Chondrocyte (in vitro differentiated cells): ENCODE measurements around the gene SDK2. TPM values are rescaled to one million over a fixed set of nuclear protein-coding genes. Genes with fewer than 3 reads are reported as not detected.

Source experiments
- DNase-seq: peaks from one replicate; pipeline ENCODE4 v3.0.0; 2021; ENCODE audit warnings: mixed read lengths, low spot score
- H3K27ac Mint-ChIP-seq: one replicate; pipeline ENCODE4 v1.8.0; 2021; ENCODE audit warnings: mild to moderate bottlenecking, moderate library complexity, mixed read lengths; ENCODE audit not compliant: unreplicated experiment
- H3K27me3 Mint-ChIP-seq: 2 replicates; pipeline ENCODE4 v1.8.0; 2021; ENCODE audit warnings: low read depth, mixed read lengths
- H3K36me3 Mint-ChIP-seq: 2 replicates; pipeline ENCODE4 v1.8.0; 2021; ENCODE audit warnings: low read depth, mixed read lengths
- H3K4me1 Mint-ChIP-seq: 2 replicates; pipeline ENCODE4 v1.8.0; 2021; ENCODE audit warnings: low read depth, mild to moderate bottlenecking, mixed read lengths
- H3K4me3 Mint-ChIP-seq: one replicate; pipeline ENCODE4 v1.8.0; 2021; ENCODE audit warnings: mild to moderate bottlenecking, moderate library complexity, mixed read lengths; ENCODE audit not compliant: unreplicated experiment
- H3K9me3 Mint-ChIP-seq: 2 replicates; pipeline ENCODE4 v1.8.0; 2021; ENCODE audit warnings: low read depth, mixed read lengths
- long read RNA-seq: library from polyadenylated mRNA; stranded (forward); transcript quantifications from one replicate; pipeline ENCODE4 v2.0.0, GENCODE V29; 2021
- total RNA-seq: library from RNA; stranded (reverse); gene quantifications from 3 replicates; pipeline ENCODE4 v1.2.1, GENCODE V29; 2021
- TF ChIP-seq, protein P1 (sequence below): fragments of 200-600 bp; sonication (generic); IDR thresholded peaks from 2 replicates; pipeline ENCODE4 v1.5.0; 2021; ENCODE audit warnings: antibody characterized with exemption, mild to moderate bottlenecking, moderate library complexity

Gene SDK2, protein sequence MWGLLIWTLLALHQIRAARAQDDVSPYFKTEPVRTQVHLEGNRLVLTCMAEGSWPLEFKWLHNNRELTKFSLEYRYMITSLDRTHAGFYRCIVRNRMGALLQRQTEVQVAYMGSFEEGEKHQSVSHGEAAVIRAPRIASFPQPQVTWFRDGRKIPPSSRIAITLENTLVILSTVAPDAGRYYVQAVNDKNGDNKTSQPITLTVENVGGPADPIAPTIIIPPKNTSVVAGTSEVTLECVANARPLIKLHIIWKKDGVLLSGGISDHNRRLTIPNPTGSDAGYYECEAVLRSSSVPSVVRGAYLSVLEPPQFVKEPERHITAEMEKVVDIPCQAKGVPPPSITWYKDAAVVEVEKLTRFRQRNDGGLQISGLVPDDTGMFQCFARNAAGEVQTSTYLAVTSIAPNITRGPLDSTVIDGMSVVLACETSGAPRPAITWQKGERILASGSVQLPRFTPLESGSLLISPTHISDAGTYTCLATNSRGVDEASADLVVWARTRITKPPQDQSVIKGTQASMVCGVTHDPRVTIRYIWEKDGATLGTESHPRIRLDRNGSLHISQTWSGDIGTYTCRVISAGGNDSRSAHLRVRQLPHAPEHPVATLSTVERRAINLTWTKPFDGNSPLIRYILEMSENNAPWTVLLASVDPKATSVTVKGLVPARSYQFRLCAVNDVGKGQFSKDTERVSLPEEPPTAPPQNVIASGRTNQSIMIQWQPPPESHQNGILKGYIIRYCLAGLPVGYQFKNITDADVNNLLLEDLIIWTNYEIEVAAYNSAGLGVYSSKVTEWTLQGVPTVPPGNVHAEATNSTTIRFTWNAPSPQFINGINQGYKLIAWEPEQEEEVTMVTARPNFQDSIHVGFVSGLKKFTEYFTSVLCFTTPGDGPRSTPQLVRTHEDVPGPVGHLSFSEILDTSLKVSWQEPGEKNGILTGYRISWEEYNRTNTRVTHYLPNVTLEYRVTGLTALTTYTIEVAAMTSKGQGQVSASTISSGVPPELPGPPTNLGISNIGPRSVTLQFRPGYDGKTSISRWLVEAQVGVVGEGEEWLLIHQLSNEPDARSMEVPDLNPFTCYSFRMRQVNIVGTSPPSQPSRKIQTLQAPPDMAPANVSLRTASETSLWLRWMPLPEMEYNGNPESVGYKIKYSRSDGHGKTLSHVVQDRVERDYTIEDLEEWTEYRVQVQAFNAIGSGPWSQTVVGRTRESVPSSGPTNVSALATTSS (N-terminal part only)
- total RNA-seq = 15.8 to 38.5 TPM (median 16.2 TPM) in 3 replicates
- long read RNA-seq, partial matches to known transcripts = 4 of 6 reads
- long read RNA-seq, other reads (novel, unspliced or antisense) = 2 of 6 reads

DNA sequence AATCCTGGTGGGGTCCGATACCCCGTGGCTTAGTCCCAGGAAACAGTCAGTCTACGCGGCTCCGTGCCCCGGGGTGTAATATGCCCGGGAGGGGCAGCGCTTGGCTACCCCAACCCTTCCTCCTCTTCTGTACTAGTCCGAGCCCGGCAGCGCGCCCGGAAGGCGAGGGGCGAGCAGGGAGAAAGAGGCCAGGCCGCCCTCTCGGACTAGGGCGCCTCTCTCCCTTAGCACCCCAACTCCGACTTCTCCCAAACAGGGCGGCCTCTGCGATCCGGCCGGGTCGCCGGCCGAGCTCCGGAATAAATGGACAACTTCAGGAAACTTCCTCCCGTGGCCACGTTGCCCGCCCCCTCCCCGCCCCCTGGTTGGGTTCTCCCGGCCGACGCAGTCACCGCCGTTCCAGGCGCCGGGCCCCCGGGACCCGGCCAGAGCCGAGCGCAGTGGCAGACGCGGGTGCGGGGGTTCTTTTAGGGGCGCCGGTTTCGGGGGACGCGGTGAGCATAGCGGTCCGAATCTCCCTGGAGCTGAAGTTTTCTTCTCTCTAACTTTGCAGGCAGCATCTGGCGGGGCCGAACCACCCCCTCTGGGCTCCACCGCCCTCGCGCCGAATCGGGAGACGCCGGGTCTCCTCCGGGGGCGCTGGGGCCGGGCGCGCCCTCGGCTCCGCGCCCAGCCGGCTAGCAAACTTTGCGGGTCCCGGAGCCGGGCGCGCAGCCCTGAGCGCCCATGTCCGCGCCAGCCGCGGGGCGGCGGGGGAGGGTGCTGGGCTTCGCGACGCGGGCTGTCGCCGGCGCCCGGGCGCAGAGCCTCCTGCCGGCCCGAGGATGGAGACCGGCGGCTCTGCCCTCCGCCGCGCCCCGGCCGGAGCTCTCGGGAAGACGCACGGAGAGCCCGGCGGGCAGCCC is at the start of gene SDK2:
Gene SDK2 (minus strand): TSS at position 301 of the 905 bp plus-strand sequence. CDS start 357 bp downstream, outside the sequence.
- Mint-ChIP-seq H3K27ac (peak within 1 kb of the TSS; percentile 77), H3K9me3 (no peaks in the 10 kb centered on the region), H3K4me1 (peaks cover 39% of the 10 kb centered on the region), H3K36me3 (no peaks in the 10 kb centered on the region), H3K4me3 (peak within 1 kb of the TSS; percentile 90), H3K27me3 (peaks cover 16% of the 10 kb centered on the region)
- DNase-seq = no peak
- TF ChIP-seq, protein P1, sequence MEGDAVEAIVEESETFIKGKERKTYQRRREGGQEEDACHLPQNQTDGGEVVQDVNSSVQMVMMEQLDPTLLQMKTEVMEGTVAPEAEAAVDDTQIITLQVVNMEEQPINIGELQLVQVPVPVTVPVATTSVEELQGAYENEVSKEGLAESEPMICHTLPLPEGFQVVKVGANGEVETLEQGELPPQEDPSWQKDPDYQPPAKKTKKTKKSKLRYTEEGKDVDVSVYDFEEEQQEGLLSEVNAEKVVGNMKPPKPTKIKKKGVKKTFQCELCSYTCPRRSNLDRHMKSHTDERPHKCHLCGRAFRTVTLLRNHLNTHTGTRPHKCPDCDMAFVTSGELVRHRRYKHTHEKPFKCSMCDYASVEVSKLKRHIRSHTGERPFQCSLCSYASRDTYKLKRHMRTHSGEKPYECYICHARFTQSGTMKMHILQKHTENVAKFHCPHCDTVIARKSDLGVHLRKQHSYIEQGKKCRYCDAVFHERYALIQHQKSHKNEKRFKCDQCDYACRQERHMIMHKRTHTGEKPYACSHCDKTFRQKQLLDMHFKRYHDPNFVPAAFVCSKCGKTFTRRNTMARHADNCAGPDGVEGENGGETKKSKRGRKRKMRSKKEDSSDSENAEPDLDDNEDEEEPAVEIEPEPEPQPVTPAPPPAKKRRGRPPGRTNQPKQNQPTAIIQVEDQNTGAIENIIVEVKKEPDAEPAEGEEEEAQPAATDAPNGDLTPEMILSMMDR = no peak

DNA sequence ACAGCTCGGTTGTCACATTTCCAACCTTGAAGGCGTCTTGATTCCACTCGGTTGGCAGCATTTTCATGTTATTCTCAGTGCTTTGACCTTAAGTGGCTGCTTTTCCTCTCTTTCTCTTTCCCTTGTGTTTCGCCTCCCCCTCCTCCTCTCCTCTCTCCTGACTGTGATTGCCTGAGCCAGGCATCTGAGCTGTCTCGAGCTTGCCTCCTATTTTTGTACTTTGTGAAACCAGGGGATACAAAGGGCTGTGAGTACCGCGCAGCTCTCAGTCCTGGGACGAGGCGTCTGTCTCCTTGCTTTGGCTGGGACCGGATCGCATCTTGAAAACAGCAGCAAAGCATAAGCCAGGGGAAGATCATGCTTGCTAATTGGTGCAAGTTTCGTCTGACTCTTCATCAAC is 48.8 kb upstream of the SDK2 start:
- Mint-ChIP-seq H3K9me3 (peaks cover 3% of the 10 kb centered on the region), H3K27ac (no peak overlapping the region)

DNA sequence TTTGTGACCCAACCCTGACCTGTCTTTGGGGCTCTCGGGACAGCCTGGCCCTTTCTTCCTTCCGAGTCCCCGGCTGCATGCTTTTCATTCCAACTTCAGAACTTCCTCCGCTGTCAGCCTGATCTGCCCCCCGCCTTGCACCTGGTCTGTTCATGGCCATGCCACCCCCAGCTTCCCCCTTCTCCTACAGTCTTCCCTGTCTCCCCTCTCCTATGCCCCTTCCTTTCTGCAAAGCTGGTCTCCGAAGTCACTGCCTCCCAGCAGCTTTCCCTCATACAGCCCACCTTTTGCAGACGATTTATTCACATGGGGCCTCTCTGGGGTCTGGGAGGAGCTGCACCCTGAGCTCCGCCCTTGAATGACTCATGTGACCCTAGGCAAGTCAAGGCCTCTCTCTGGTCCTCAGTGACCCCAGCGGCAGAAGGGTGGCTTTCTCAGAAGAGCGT is 47.1 kb upstream of the SDK2 start:
- Mint-ChIP-seq H3K4me3 (no peak overlapping the region), H3K27me3 (peaks cover 20% of the 10 kb centered on the region), H3K4me1 (peaks cover 3% of the 10 kb centered on the region), H3K36me3 (no peaks in the 10 kb centered on the region), H3K9me3 (peaks cover 3% of the 10 kb centered on the region), H3K27ac (no peak overlapping the region)
- TF ChIP-seq, protein P1 = no peak
- no peak for DNase-seq

More for the DNA sequence above, 48.8 kb upstream of the SDK2 start:
- TF ChIP-seq, protein P1 = no peak
- DNase-seq = no peak
- no peak overlapping the region for H3K4me3 Mint-ChIP-seq
- peaks cover 19% of the 10 kb centered on the region for H3K27me3 Mint-ChIP-seq
- H3K36me3 Mint-ChIP-seq = no peaks in the 10 kb centered on the region
- H3K4me1 Mint-ChIP-seq = peaks cover 3% of the 10 kb centered on the region

DNA sequence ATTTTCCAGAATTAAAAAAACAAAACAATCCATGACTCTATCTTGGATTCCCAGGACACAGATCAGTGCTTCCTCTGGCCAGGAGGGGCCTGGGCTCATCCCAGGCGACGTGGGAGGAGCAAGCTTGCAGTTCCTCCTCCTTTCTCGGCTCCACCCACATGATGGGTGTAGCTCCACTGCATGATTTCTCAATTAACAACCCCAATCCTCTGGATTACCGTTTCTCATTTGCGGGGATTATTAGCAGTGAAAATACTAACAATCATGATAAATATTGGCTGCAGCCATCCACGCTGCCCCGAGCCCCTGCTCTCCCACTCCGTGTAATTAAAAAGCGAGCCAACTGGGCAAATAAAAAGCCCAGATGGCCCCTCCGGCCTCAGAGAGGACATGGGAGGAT is 46.4 kb upstream of the SDK2 start:
- H3K4me1 Mint-ChIP-seq = peaks cover 3% of the 10 kb centered on the region
- H3K9me3 Mint-ChIP-seq = peaks cover 7% of the 10 kb centered on the region
- H3K4me3 Mint-ChIP-seq = no peak overlapping the region
- no peaks in the 10 kb centered on the region for H3K36me3 Mint-ChIP-seq
- no peak overlapping the region for H3K27ac Mint-ChIP-seq
- peaks cover 20% of the 10 kb centered on the region for H3K27me3 Mint-ChIP-seq
- DNase-seq = no peak
- TF ChIP-seq, protein P1 = no peak
